Vein endothelial cell (primary cell): ENCODE data around the gene FOXRED2. TPM values are rescaled to one million over a fixed set of nuclear protein-coding genes. Genes with fewer than 3 reads are reported as not detected.

Experiments
- small RNA-seq: library from RNA; depleted of rRNA; stranded (forward); fragments of <200 nt; gene quantifications from one replicate; pipeline ENCODE3, GENCODE V24; 2012
- total RNA-seq: library from RNA; depleted of rRNA; stranded (reverse); fragments of >200 nt; gene quantifications from 2 replicates; pipeline ENCODE4 v1.2.3, GENCODE V29; 2012

Gene FOXRED2
- total RNA-seq: 12.1 and 24.6 TPM in 2 replicates

DNA sequence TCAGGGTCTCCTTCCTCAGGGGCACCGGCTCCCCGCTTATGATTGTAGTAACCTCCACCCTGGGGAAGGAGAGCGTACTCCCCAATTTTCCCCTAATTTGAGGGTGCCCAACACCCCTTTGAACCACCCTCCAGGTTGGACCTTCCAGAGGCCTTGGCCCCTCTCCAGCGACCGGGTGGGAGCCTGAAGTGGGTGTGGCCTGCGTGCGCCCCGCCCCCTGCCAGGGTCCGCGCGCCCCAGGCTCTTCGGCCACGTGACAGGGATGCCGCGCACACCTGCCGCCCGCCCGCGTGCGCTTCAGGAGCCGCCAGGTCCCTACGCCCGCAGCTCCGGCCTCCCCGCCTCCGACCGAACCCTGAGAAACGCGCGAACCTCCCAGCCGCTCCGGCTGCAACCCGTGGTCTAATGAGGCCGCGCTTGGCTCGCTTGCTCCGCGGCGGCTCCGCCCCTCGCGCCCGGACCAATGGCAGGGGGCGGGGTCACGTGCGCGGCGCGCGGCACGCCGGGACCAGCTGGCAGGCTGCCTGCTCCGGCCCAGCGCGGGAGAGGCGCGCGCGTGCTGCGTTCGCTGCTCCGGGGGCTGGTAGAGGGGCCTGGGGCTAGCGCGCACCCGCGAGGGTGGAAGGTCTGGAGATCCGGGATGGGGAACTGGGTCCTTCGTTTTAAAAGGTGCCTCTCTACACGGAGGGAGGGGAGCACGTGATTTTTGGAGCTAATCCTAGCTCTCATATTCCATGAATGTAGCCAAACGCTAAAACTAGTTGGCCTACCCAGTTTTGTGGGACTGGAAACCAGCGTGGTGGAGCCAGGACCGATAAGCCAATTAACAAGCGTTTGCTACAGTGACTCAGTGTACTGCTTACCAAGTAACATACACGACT lies at the start of gene FOXRED2:
TSS of gene FOXRED2 (minus strand) at position 404 of the 881 bp plus-strand sequence. CDS start 618 bp downstream, outside the sequence.

DNA sequence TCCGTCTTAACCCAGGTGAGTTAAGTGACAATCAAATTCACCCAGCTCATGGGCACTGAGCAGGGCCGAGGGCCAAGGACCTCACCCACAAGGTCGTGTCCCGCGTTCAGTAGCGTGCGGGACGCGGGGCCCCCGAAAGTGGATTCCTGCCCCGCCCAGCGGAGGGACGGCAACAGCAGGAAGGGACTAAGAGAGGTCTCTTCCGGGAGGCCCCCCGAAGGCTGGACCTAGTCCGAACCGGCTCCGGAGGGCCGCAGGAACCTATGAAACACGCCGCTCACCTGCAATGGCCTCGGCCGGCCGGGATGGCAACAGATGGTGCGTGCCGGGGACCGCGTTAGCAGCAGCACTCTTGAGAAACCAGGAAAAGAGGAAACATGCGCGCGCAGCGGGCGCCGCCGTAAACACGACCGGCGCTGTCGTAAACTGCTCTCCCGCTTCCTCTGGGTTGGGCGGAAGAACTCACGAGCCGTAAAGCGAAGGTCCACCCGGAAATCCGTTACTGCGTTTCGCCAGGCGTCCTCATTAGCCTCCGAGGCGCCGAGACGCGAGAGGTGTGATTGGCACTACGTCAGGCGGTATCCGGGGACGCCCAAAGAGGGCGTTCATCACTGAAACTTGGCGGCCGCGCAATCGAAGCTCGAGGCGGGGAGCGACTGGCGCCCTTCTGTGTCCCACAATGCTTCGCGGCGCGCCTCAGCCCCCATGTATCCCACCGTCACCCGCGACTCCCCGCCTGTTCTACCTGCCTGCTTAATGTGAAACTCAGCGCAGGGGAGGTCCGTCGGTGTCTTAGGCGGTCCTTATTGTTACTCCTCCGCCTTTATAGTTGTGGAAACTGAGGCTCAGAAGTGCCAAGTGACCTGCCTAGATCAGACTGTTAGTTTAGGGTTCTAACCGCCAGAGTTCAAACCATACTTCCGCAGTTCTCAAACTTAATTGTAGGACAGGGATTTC lies 22.2 kb upstream of the FOXRED2 start, which contains the start of gene EIF3D:
TSS of gene EIF3D (minus strand) at position 372 of the 957 bp plus-strand sequence. CDS start 3,045 bp downstream, outside the sequence.

DNA sequence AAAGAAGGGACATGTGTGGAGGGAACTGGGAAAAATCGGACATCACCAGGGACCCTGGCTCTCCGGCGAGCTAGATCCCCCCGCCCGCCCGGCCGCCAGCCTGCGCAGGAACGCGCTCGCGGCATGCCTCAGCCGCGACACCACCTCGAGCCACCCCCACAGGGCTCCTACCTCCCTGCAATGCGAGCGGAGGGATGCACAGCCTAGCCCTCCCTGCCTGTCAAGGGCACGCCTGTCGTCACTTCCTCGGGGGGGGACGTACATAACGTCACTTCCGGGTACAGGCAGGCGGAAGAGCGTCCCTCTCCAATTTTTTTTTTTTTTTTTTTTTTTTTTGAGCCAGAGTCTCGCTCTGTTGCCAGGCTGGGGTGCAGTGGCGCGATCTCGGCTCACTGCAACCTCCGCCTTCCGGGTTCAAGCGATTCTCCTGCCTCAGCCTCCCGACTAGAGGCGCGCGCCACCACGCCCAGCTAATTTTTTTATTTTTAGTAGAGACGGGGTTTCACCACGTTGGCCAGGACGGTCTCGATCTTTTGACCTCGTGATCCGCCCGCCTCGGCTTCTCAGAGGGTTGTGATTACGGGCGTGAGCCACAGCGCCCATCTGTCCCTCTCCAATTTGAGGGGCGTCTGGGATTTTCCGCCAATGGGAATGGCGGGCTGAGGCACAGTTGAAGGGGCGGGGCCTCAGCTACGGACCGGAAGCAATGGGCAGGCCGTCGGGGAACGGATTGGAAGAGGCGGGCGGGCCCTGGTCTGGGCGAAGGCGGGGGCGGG lies 25.3 kb downstream of the FOXRED2 start, which contains the start of gene TXN2:
TSS of gene TXN2 (minus strand) at position 248 of the 776 bp plus-strand sequence. CDS start 803 bp downstream, outside the sequence.

Small RNA genes lying within 50 kb of the gene (small RNA-seq; reads per million reads assigned to genes)
- not detected for gene RF00019

Other genes starting within 250 kb of the FOXRED2 start
- gene MYH9, start 119.1 kb downstream of the FOXRED2 start, total RNA-seq: 1,027 and 1,261 TPM in 2 replicates
- 23.1 and 28.4 TPM in 2 replicates for gene TXN2, start 25.4 kb downstream of the FOXRED2 start, total RNA-seq
- gene EIF3D, start 22.1 kb upstream of the FOXRED2 start, total RNA-seq: 503 and 511 TPM in 2 replicates
- gene CACNG2, start 196.7 kb upstream of the FOXRED2 start, total RNA-seq: not detected in 2 replicates